ENCODE results near the gene HNF4A. TPM values are rescaled to one million over a fixed set of nuclear protein-coding genes. Genes with fewer than 3 reads are reported as not detected.
"Not testable (repeated sequence)": the region's sequence is repeated elsewhere in the genome, so short reads cannot be mapped to it uniquely, and the experiment has no call there.

The HNF4A gene
- total RNA-seq, 4 donors from 2014 or later: under 0.01 to 0.26 TPM; not detected in 2

DNA sequence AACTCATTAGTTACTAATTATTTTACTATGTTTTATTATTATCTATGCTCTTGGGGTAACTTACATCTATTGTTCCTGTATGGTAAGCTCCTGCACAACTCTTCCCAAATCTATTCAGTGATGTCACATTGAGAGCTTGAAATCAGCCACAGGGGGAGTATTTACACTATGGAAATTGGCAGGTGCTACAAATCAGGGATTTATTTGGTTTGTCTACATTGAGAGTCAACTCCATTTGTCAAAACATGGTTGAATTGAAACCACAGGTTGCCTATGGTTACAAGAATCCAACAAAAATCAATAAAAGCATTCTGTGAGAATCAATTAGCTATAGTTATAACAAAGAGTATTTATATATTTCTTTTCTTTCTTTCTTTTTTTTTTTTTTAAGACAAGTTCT is 40.6 kb upstream of the HNF4A start:
- H3K27ac ChIP-seq: no peak overlapping the region
- no peaks in the 10 kb centered on the region for H3K9me3 ChIP-seq
- no peak for DNase-seq
- intact Hi-C loops (cut with DNase I; ENCODE audit: low total_unique reads): no loop called here
- H3K27me3 ChIP-seq: no peaks in the 10 kb centered on the region
- peaks cover 0 to 3% of the 10 kb centered on the region in 2 donors for H3K4me1 ChIP-seq
- H3K4me3 ChIP-seq: no peak overlapping the region
- no peak for TF ChIP-seq POLR2A (IDR thresholded peaks at IDR 0.05)
- TF ChIP-seq, protein P1, sequence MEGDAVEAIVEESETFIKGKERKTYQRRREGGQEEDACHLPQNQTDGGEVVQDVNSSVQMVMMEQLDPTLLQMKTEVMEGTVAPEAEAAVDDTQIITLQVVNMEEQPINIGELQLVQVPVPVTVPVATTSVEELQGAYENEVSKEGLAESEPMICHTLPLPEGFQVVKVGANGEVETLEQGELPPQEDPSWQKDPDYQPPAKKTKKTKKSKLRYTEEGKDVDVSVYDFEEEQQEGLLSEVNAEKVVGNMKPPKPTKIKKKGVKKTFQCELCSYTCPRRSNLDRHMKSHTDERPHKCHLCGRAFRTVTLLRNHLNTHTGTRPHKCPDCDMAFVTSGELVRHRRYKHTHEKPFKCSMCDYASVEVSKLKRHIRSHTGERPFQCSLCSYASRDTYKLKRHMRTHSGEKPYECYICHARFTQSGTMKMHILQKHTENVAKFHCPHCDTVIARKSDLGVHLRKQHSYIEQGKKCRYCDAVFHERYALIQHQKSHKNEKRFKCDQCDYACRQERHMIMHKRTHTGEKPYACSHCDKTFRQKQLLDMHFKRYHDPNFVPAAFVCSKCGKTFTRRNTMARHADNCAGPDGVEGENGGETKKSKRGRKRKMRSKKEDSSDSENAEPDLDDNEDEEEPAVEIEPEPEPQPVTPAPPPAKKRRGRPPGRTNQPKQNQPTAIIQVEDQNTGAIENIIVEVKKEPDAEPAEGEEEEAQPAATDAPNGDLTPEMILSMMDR (IDR thresholded peaks at IDR 0.05): no peak
- no peaks in the 10 kb centered on the region for H3K36me3 ChIP-seq

DNA sequence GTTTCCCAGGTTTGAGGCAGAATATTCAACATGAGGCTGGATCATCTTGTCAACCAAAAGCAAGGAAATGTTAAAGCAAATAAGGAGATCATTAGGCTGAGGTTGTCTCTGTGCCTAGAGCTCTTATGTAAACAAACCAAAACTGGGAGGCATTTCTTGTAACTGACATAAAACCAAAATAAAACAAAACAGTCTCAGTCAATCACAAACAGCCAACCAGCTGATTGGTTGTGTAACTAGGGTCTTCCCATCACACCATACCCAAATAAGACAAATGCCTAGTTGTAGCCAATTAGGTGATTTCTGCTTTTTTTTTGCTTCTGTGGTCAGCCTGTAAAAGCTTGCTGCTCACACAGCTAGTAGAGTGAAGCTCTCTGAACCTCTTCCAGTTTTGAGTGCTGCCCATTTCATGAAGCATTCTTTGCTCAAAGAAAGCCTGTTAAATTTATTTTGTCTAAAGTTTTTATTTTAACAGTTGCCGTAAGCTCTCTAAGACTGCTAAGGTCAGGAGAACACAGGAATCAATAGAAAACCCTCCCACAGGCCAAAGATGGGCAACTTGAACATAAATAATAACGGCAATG is 35.6 kb upstream of the HNF4A start:
- TF ChIP-seq, protein P1 (IDR thresholded peaks at IDR 0.05): no peak
- no peak for TF ChIP-seq POLR2A (IDR thresholded peaks at IDR 0.05)
- Histone ChIP-seq H3K27me3 (no peaks in the 10 kb centered on the region), H3K27ac (no peak overlapping the region), H3K36me3 (no peaks in the 10 kb centered on the region), H3K4me3 (no peak overlapping the region), H3K4me1 (no peaks in the 10 kb centered on the region), H3K9me3 (no peaks in the 10 kb centered on the region)
- intact Hi-C loops (cut with DNase I; ENCODE audit: low total_unique reads): loop anchor here (10.0 kb wide), 1 partner anchor 255 kb away; no protein-coding TSS in a partner anchor
- DNase-seq: no peak

DNA sequence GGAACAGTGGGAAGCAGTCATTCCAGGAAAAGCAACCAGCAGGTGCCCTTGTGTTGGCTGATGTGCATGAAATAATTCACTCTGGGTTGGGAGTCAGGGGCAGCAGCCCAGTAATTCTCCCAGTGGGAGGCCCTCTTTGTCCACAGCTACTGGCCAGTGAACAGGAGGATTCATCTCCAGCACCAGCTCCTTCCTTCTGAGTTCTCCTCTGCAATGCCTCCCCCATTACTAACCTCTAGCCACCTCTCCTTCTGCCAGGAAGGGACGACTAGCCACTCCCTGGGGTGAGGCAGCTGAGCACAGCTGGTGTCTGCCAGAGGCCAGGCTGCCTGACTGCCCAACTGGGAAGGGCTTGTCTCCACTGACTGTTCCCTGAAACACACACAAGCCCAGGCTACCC is 31.2 kb upstream of the HNF4A start:
- TF ChIP-seq, protein P1 (IDR thresholded peaks at IDR 0.05): no peak
- no peak for TF ChIP-seq POLR2A (IDR thresholded peaks at IDR 0.05)
- no peak overlapping the region for H3K27ac ChIP-seq
- no peaks in the 10 kb centered on the region for H3K36me3 ChIP-seq
- H3K27me3 ChIP-seq: no peaks in the 10 kb centered on the region
- DNase-seq: no peak
- no peaks in the 10 kb centered on the region for H3K9me3 ChIP-seq
- H3K4me3 ChIP-seq: no peak overlapping the region
- H3K4me1 ChIP-seq: no peaks in the 10 kb centered on the region
- intact Hi-C loops (cut with DNase I; ENCODE audit: low total_unique reads): loop anchor here (10.0 kb wide), 1 partner anchor 250 kb away; no protein-coding TSS in a partner anchor

DNA sequence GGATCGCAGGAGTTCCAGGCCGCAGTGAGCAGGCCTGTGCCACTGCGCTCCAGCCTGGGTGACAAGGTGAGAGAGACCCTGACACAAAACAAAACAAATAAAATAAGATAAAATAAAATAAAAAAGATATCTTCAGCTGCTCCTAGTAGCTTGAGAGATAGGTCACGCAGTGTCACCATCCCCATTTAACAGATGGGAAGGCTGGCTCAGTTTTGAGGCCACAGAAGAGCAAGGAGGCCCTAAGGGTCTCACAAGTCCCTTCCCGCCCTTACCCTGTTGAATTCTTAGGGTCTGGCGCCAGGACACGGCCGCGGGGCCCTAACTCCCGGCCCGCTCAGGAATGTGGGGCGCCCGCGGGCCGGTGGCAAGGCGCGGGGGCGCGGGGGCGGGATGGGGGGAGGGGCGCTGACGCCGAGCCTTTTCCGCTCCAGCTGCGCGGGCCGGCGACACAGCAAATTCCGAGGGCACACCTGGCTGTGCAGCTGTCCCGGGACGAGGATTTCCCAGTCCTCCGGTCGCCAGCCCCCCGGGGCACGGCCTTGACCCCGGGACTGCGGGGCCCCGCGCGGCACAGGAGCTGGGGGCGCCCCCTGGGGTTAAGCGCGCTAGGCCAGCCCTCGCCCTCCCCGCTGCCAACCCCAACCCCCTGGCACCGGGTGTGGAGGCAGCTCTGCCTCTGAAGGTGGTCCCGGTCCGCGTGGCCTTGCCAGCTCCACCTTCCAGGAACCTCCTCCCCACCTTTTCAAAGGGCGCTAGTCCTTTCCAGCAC is 28.9 kb upstream of the HNF4A start:
- no peak for TF ChIP-seq POLR2A (IDR thresholded peaks at IDR 0.05)
- TF ChIP-seq, protein P1 (IDR thresholded peaks at IDR 0.05): no peak
- H3K4me1 ChIP-seq: no peaks in the 10 kb centered on the region
- H3K27ac ChIP-seq: no peak overlapping the region
- no peaks in the 10 kb centered on the region for H3K36me3 ChIP-seq
- no peaks in the 10 kb centered on the region for H3K9me3 ChIP-seq
- H3K4me3 ChIP-seq: peak overlapping the region in 1 of 2 donors; percentile 11
- intact Hi-C loops (cut with DNase I; ENCODE audit: low total_unique reads): loop anchor here (10.0 kb wide), 1 partner anchor 248 kb away; no protein-coding TSS in a partner anchor
- DNase-seq: no peak
- H3K27me3 ChIP-seq: no peaks in the 10 kb centered on the region

DNA sequence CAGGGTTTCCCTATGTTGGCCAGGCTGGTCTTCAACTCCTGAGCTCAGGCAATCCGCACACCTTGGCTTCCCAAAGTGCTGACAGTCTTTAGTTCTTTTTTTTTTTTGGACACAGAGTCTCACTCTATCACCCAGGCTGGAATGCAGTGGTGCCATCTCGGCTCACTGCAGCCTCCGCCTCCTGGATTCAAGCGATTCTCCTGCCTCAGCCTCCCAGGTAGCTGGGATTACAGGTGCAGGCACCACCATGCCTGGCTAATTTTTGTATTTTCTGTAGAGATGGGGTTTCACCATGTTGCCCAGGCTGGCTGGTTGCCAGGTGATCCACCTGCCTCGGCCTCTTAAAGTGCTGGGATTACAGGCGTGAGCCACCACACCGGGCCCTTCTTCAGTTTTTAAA is 27.8 kb upstream of the HNF4A start:
- not testable (repeated sequence) for H3K9me3 ChIP-seq, H3K4me1 ChIP-seq, H3K27me3 ChIP-seq, H3K27ac ChIP-seq, H3K4me3 ChIP-seq, DNase-seq, H3K36me3 ChIP-seq
- intact Hi-C loops (cut with DNase I; ENCODE audit: low total_unique reads): loop anchor here (10.0 kb wide), 1 partner anchor 247 kb away; no protein-coding TSS in a partner anchor

All from uterus (tissue), 4 donors.